Measurements from ENCODE around the gene JADE2. TPM values are rescaled to one million over a fixed set of nuclear protein-coding genes. Genes with fewer than 3 reads are reported as not detected.

JADE2 gene
- total RNA-seq, 6 experiments from 2014 or later = 6.1 to 14.8 (median 8.4) TPM

DNA sequence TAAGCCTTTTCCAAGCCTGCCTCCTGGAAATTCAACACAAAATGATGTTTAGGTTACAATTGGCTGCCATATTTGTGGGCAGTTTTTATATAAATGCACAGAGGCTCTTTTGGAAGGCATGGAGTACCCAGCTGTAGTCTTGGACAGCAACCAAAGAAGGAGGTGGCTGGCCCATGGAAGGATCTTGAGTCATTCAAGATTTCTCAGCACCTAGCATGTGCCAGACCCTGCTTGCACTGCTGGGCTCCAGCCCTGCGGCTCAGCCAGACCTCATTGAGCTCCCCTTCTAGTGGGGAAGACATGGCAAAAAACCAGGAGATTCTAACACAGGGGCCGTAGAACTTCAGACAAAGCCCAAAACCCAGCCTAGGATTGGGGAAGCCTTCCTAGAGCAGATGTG, 22.1 kb downstream of the JADE2 start:
- intact Hi-C loops (cut with DNase I) = no loop called here
- Histone ChIP-seq H3K27me3 (no peaks in the 10 kb centered on the region), H3K27ac (no peak overlapping the region), H3K4me3 (no peak overlapping the region), H3K36me3 (peaks cover 0 to 24% (median 3%) of the 10 kb centered on the region in 4 donors), H3K9me3 (no peaks in the 10 kb centered on the region), H3K4me1 (no peaks in the 10 kb centered on the region)
- DNase-seq = no peak
- WGBS (ENCODE audit: insufficient coverage, low coverage, low lambda C conversion rate, missing lambda C conversion rate) = 83% methylated on average over 1 of the region's 2 CpGs
- TF ChIP-seq POLR2A (IDR thresholded peaks at IDR 0.05) = no peak
- TF ChIP-seq, protein P1, sequence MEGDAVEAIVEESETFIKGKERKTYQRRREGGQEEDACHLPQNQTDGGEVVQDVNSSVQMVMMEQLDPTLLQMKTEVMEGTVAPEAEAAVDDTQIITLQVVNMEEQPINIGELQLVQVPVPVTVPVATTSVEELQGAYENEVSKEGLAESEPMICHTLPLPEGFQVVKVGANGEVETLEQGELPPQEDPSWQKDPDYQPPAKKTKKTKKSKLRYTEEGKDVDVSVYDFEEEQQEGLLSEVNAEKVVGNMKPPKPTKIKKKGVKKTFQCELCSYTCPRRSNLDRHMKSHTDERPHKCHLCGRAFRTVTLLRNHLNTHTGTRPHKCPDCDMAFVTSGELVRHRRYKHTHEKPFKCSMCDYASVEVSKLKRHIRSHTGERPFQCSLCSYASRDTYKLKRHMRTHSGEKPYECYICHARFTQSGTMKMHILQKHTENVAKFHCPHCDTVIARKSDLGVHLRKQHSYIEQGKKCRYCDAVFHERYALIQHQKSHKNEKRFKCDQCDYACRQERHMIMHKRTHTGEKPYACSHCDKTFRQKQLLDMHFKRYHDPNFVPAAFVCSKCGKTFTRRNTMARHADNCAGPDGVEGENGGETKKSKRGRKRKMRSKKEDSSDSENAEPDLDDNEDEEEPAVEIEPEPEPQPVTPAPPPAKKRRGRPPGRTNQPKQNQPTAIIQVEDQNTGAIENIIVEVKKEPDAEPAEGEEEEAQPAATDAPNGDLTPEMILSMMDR (IDR thresholded peaks at IDR 0.05) = no peak
- no peak for ATAC-seq

DNA sequence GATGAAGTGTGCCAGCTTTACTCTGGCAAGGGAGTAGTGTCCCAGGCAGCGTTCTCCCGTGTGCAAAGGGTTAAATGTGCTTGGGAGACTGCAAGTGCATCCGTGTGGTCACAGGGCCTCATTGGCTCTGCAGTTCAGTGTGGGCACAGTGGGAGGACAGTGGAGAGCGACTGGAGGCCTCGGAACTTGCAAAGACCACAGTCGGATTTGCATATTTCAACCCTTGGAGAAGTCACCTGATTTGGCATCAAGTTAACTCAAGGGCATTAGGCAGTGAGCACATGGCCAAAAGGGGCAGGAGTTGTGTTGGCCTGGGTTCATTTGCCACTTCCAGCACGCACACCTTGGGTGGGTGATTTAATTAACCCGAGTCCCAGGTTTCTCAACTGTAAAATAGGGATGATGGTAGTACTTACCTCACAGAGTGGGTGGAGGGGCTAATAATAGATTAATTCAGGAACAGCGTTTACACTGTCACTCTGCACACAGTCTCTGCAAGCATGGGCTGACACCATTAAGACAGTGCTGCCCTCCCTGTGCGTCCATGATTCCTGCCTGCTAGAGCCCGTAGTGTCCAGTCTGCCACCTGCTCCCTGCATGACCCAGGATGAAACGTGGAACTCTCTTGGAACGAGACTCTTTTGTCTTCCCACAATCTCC, 22.7 kb downstream of the JADE2 start:
- Histone ChIP-seq H3K36me3 (peaks cover 0 to 24% (median 3%) of the 10 kb centered on the region in 4 donors), H3K9me3 (no peaks in the 10 kb centered on the region), H3K4me1 (no peaks in the 10 kb centered on the region), H3K27me3 (no peaks in the 10 kb centered on the region), H3K27ac (no peak overlapping the region), H3K4me3 (no peak overlapping the region)
- no peak for ATAC-seq
- WGBS (ENCODE audit: insufficient coverage, low coverage, low lambda C conversion rate, missing lambda C conversion rate) = 69% methylated on average over 8 of the region's 13 CpGs
- TF ChIP-seq, protein P1 (IDR thresholded peaks at IDR 0.05) = no peak
- TF ChIP-seq POLR2A (IDR thresholded peaks at IDR 0.05) = no peak
- intact Hi-C loops (cut with DNase I) = no loop called here
- no peak for DNase-seq

DNA sequence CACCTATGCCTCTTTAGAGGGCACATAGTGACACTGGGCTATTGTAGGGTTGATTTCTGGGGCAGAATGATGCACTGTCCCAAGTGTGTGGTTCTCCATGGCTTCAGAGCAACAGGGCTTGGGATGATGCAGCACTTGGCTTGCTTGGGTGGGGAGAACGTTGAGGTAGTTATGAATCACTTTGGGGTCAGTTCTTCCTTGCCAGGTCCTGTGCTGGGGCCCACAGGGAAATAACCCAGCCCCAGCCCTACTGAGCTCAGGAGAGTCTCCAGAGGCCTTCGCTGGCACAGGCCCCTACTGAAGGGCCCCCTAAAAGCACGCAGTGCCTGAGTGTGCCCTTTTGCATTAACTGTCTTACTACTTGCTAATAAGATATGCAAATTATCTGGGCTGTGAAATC, 24.2 kb downstream of the JADE2 start:
- ATAC-seq = no peak
- TF ChIP-seq, protein P1 (IDR thresholded peaks at IDR 0.05) = no peak
- no peak for TF ChIP-seq POLR2A (IDR thresholded peaks at IDR 0.05)
- Histone ChIP-seq H3K36me3 (peaks cover 0 to 24% (median 3%) of the 10 kb centered on the region in 4 donors), H3K4me1 (peaks cover 0 to 13% (median 6%) of the 10 kb centered on the region in 4 donors), H3K9me3 (no peaks in the 10 kb centered on the region), H3K27ac (no peak overlapping the region), H3K4me3 (no peak overlapping the region), H3K27me3 (no peaks in the 10 kb centered on the region)
- intact Hi-C loops (cut with DNase I) = no loop called here
- no peak for DNase-seq
- no CpG with 5 or more reads among the region's 3 CpGs for WGBS (ENCODE audit: insufficient coverage, low coverage, low lambda C conversion rate, missing lambda C conversion rate)

DNA sequence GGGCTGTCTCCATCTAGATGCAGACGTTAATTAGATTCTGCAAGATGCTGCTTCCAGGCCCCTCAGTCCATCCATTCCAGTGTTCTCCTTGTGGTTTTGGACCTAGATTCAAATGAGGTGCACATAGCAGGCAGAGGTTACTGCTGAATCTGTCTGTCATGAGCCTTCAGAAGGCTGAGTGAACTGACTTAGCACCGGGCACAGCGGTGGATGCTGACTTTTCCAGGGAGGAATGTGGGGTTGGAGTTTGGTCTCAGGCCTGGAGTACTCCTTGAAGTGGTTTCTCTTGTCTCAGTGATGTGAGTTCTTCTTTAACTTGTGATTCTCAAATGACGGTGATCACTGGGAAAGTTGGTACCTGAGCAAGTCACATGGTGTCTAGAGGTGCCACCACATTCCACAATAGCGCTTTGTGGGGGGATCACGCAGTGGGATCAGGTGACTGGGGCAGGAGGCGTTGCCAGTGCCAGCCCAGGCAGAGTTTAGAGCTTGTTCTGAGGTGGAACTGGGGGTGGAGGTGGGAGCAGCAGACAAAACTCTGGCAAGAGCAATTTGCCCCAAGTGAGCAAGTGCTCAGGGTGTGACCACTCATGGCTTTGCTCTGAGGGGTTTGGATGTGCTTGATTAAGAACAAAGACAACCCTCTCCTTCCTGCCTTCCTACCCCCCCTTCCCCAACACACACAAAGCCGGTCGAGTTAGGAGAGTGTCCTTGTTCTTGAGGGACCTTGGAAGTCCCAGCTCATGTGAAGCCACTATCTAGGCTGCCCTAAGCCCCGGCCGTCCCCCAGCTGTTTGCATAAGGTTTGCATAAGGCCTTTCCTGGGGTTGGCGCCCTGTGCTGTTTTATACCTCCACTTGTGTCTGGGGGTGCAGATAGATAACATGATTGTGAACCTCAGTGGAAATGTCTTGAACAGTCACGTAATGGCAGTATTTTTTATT, 25.1 kb downstream of the JADE2 start:
- DNase-seq (no peak), ATAC-seq (no peak)
- intact Hi-C loops (cut with DNase I) = no loop called here
- H3K4me3 ChIP-seq = no peak overlapping the region
- no peaks in the 10 kb centered on the region for H3K27me3 ChIP-seq
- no peak overlapping the region for H3K27ac ChIP-seq
- WGBS (ENCODE audit: insufficient coverage, low coverage, low lambda C conversion rate, missing lambda C conversion rate) = 77% methylated on average over 11 of the region's 13 CpGs
- peaks cover 0 to 21% (median 7%) of the 10 kb centered on the region in 4 donors for H3K4me1 ChIP-seq
- TF ChIP-seq POLR2A (IDR thresholded peaks at IDR 0.05) = no peak
- TF ChIP-seq, protein P1 (IDR thresholded peaks at IDR 0.05) = no peak
- H3K9me3 ChIP-seq = no peaks in the 10 kb centered on the region
- peaks cover 0 to 24% (median 3%) of the 10 kb centered on the region in 4 donors for H3K36me3 ChIP-seq

Data from right lobe of liver (tissue), 6 donors.